Diencephalon (tissue), 1 donor: ENCODE measurements around the gene PTGES. TPM values are rescaled to one million over a fixed set of nuclear protein-coding genes. Genes with fewer than 3 reads are reported as not detected.

Experiments used
- total RNA-seq: library from RNA; depleted of rRNA; stranded (reverse); fragments of >200 nt; gene quantifications from one replicate; pipeline ENCODE4 v1.2.3, GENCODE V29; 2014

PTGES gene
- total RNA-seq, result 9.5 TPM

GRCh38 chr9:129752900-129753729 lies at the start of gene PTGES:
TSS of gene PTGES (minus strand) at chr9:129753042. CDS start at chr9:129753012, 30 bp downstream.

Other genes starting within 250 kb of the PTGES start
- gene C9orf50, start 131.9 kb downstream of the PTGES start, total RNA-seq, result 0.23 TPM
- 17.8 TPM for gene NTMT1, start 126.9 kb downstream of the PTGES start, total RNA-seq
- 18.2 TPM for gene ASB6, start 110.9 kb downstream of the PTGES start, total RNA-seq
- gene PRRX2, start 87.4 kb downstream of the PTGES start, total RNA-seq, result not detected
- gene TOR1B, start 50.1 kb upstream of the PTGES start, total RNA-seq, result 41.1 TPM
- 32.3 TPM for gene TOR1A, start 71.1 kb upstream of the PTGES start, total RNA-seq
- 37.8 TPM for gene C9orf78, start 82.2 kb upstream of the PTGES start, total RNA-seq
- 14.1 TPM for gene USP20, start 82.4 kb upstream of the PTGES start, total RNA-seq